HepG2 (cell line): ENCODE results near the gene CCL24. TPM values are rescaled to one million over a fixed set of nuclear protein-coding genes. Genes with fewer than 3 reads are reported as not detected.

Experiments used
- ATAC-seq: fragments of 200-7000 bp; cut with Tn5 transposase; 3 replicates; pipeline ENCODE4 v1.9.1; 2020; ENCODE audit warnings: mild to moderate bottlenecking, moderate library complexity
- BruUV-seq: library from RNA; stranded (reverse); fragments of 400-500 nt; replicated peaks from 2 replicates; lab custom pipeline; 2021; lab: Mats Ljungman, UMichigan
- CTCF ChIA-PET: fragments of 300-600 bp; formaldehyde crosslinking; extraction: SDS; loops from one replicate; lab custom pipeline; 2021; ENCODE audit warnings: low total read pairs, inconsistent platforms, low intra/inter-chr PET ratio; lab: Yijun Ruan, JAX
- POLR2A ChIA-PET: fragments of 350-600 bp; sonication (Branson Sonifier 250); formaldehyde crosslinking; loops from one replicate; lab custom pipeline; 2020; ENCODE audit warnings: antibody characterized with exemption, inconsistent platforms; lab: Yijun Ruan, JAX
- DNase-seq: peaks from one replicate; pipeline ENCODE4 v3.0.0-alpha.2; 2015; ENCODE audit warnings: low spot score
- FAIRE-seq: peaks from 3 replicates; lab custom pipeline; 2011; peaks lifted over from hg19 to GRCh38; lab: Jason Lieb, UNC
- H2AFZ ChIP-seq: one replicate; pipeline ENCODE4 v1.6.1; 2011; ENCODE audit warnings: low read length, inconsistent platforms
- H3K27ac ChIP-seq: fragments of 300-600 bp; 3 replicates; pipeline ENCODE4 v1.8.0; 2011; ENCODE audit warnings: mixed run types, mild to moderate bottlenecking, mixed read lengths, low read length, inconsistent platforms; ENCODE audit not compliant: insufficient read depth; ENCODE audit errors: extremely low read length
- H3K27me3 ChIP-seq, 2 experiments: fragments of 200-600 bp in 1 of 2; 2 replicates in 1 of 2; 3 replicates in 1 of 2; pipeline versions ENCODE4 v1.6.0 to v1.8.0; 2011; ENCODE audit warnings: low read length in 2 of 2, mild to moderate bottlenecking in 2 of 2, moderate library complexity in 2 of 2, inconsistent platforms in 1 of 2; ENCODE audit not compliant: insufficient read depth in 2 of 2, control insufficient read depth in 1 of 2
- H3K36me3 ChIP-seq, 2 experiments: fragments of 200-600 bp in 1 of 2; replicated peaks in 1 of 2; 2 replicates in 1 of 2; 3 replicates in 1 of 2; pipeline versions ENCODE4 v1.5.1 to v1.8.0; 2011; ENCODE audit warnings: low read length in 2 of 2, inconsistent platforms in 1 of 2; ENCODE audit not compliant: insufficient read depth in 2 of 2, control insufficient read depth in 1 of 2
- H3K4me1 ChIP-seq: 2 replicates; pipeline ENCODE4 v1.5.1; 2012; ENCODE audit warnings: low read length, inconsistent platforms; ENCODE audit not compliant: insufficient read depth
- H3K4me2 ChIP-seq: 2 replicates; pipeline ENCODE4 v1.6.0; 2011; ENCODE audit warnings: low read depth, low read length, inconsistent platforms
- H3K4me3 ChIP-seq, 3 experiments: fragments of 200-600 bp in 1 of 3; sonication (generic), shearing (Covaris generic) in 1 of 3; replicated peaks in 1 of 3; 2 replicates each; pipeline ENCODE4 v1.5.1; 2011 to 2016; ENCODE audit warnings: low read length in 3 of 3, inconsistent platforms in 2 of 3, low read depth in 2 of 3, mild to moderate bottlenecking in 2 of 3, control low read depth in 1 of 3, mixed read lengths in 1 of 3; ENCODE audit not compliant: insufficient read depth in 1 of 3
- H3K79me2 ChIP-seq: one replicate; pipeline ENCODE4 v1.6.1; 2011; ENCODE audit warnings: low read length, inconsistent platforms; ENCODE audit not compliant: insufficient read depth
- H3K9ac ChIP-seq: 2 replicates; pipeline ENCODE4 v1.6.0; 2011; ENCODE audit warnings: mild to moderate bottlenecking, low read depth, low read length, inconsistent platforms; ENCODE audit not compliant: insufficient read depth
- H3K9me3 ChIP-seq: 2 replicates; pipeline ENCODE4 v1.5.1; 2012; ENCODE audit warnings: mild to moderate bottlenecking, low read length
- H4K20me1 ChIP-seq: 2 replicates; pipeline ENCODE4 v1.6.0; 2011; ENCODE audit warnings: inconsistent platforms, mild to moderate bottlenecking, low read length, moderate library complexity; ENCODE audit not compliant: insufficient read depth
- BHLHE40 ChIP-seq: IDR thresholded peaks from 2 replicates; pipeline ENCODE4 v1.6.1; 2011; ENCODE audit warnings: low read length, improper control_type of control experiment
- DNMT1 ChIP-seq: sonication (generic); formaldehyde crosslinking; IDR thresholded peaks from 2 replicates; pipeline ENCODE4 v1.5.1; 2020; ENCODE audit warnings: mild to moderate bottlenecking, missing genetic modification reagents
- DNMT3B ChIP-seq: conservative IDR thresholded peaks from 2 replicates; pipeline ENCODE4 v1.6.1; 2016; ENCODE audit warnings: missing biosample characterization, control low read depth
- FOXM1 ChIP-seq: sonication (generic); formaldehyde crosslinking; IDR thresholded peaks from 2 replicates; pipeline ENCODE4 v1.5.0; 2020; ENCODE audit warnings: missing genetic modification reagents
- HBP1 ChIP-seq: IDR thresholded peaks from 2 replicates; pipeline ENCODE4 v1.6.1; 2016; ENCODE audit warnings: low read depth, control low read depth
- MTA1 ChIP-seq: sonication (generic); formaldehyde crosslinking; IDR thresholded peaks from 2 replicates; pipeline ENCODE4 v1.4.0; 2020; ENCODE audit warnings: missing genetic modification reagents, mild to moderate bottlenecking, borderline replicate concordance
- RAD21 ChIP-seq: fragments of 450-650 bp; formaldehyde crosslinking; IDR thresholded peaks from 2 replicates; pipeline ENCODE4 v1.5.0; 2020; ENCODE audit warnings: mild to moderate bottlenecking
- RFX3 ChIP-seq: IDR thresholded peaks from 2 replicates; pipeline ENCODE4 v1.6.1; 2016; ENCODE audit warnings: missing biosample characterization, missing genetic modification reagents
- SIX4 ChIP-seq: sonication (generic); formaldehyde crosslinking; IDR thresholded peaks from 2 replicates; pipeline ENCODE4 v1.4.0; 2020; ENCODE audit warnings: missing genetic modification reagents
- STAG1 ChIP-seq: sonication (generic); formaldehyde crosslinking; IDR thresholded peaks from 2 replicates; pipeline ENCODE4 v1.4.0; 2020; ENCODE audit warnings: missing genetic modification reagents
- TBL1XR1 ChIP-seq: fragments of 150-350 bp; IDR thresholded peaks from 2 replicates; pipeline ENCODE4 v1.6.1; 2014; ENCODE audit warnings: borderline replicate concordance, low read length; ENCODE audit not compliant: partially characterized antibody
- TEAD3 ChIP-seq: optimal IDR thresholded peaks from 2 replicates; pipeline ENCODE3; 2016; ENCODE audit warnings: borderline replicate concordance
- ZMAT5 ChIP-seq: sonication (generic); formaldehyde crosslinking; IDR thresholded peaks from 2 replicates; pipeline ENCODE4 v1.5.0; 2020; ENCODE audit warnings: mild to moderate bottlenecking, low read depth, missing genetic modification reagents, borderline replicate concordance
- ZNF761 ChIP-seq: sonication (generic); formaldehyde crosslinking; conservative IDR thresholded peaks from 2 replicates; pipeline ENCODE4 v1.4.0; 2020; ENCODE audit warnings: mild to moderate bottlenecking, missing genetic modification reagents
- ZNF782 ChIP-seq: sonication (generic); formaldehyde crosslinking; IDR thresholded peaks from 2 replicates; pipeline ENCODE4 v1.4.0; 2020; ENCODE audit warnings: missing genetic modification reagents, mild to moderate bottlenecking, borderline replicate concordance
- WGBS: methylation state at CpG from one replicate; pipeline ENCODE4 v1.1.6; 2017; ENCODE audit warnings: low lambda C conversion rate; 5-methylcytosine and 5-hydroxymethylcytosine counted together
- in situ Hi-C: cut with HindIII; loops from 2 replicates; pipeline ENCODE4 v1.10.0; 2017; ENCODE audit warnings: low pct_unique_long_range_greater_than_20kb; ENCODE audit not compliant: extremely low pct_ligation_motif_present
- intact Hi-C: fragments of 100-400 bp; cut with micrococcal nuclease; formaldehyde crosslinking; loops from one replicate; pipeline ENCODE4 v1.10.0; 2022; ENCODE audit not compliant: unreplicated experiment
- polyA plus RNA-seq, 8 experiments: library from polyadenylated mRNA; depleted of rRNA in 3 of 8; stranded (reverse) in 7 of 8; unstranded in 1 of 8; fragments of >200 nt; fragmentation: Illumina TruSeq in 4 of 8; extraction: Trizol in 4 of 8; gene quantifications; 2 replicates each; pipeline versions ENCODE4 v1.2.1 to v1.2.3, GENCODE V29; 2011 to 2016; ENCODE audit warnings: low read depth in 4 of 8, missing spikeins in 1 of 8, mixed read lengths in 1 of 8; ENCODE audit not compliant: insufficient read depth in 1 of 8
- total RNA-seq, 5 experiments: library from RNA; depleted of rRNA; stranded (reverse); fragments of >200 nt; fragmentation: Illumina TruSeq; extraction: Trizol; gene quantifications; 2 replicates each; pipeline ENCODE4 v1.2.3, GENCODE V29; 2016; ENCODE audit warnings: low read depth in 1 of 5
- TF ChIP-seq, protein P1 (sequence below): sonication (generic); formaldehyde crosslinking; IDR thresholded peaks from 2 replicates; pipeline ENCODE4 v1.5.0; 2020; ENCODE audit warnings: mild to moderate bottlenecking, missing genetic modification reagents, moderate library complexity

CCL24 gene
- total and polyA plus RNA-seq, 2 of the 13 experiments (the other 11 are each of a cell fraction or from before 2014, with no cell fraction given) = not detected

DNA sequence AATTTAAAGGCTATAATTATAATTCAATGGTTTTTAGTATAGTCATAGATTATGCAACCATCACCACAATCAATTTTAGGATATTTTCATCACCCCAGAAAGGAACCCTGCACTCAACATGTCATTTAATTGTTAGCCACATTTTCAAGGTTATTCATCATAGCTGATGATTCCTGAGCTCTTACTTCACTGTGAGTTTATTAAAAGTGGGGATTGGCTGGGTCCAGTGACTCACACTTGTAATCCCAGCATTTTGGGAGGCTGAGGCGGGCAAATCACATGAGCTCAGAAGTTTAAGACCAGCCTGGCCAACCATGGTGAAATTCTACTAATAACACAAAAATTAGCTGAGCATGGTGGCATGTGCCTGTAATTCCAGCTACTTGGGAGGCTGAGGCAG lies 42.4 kb downstream of the CCL24 start:
- CTCF ChIA-PET = no interaction called here
- in situ Hi-C loops = no loop called here

GRCh38 chr7:75762350-75762917 lies 51.2 kb downstream of the CCL24 start:
- Histone ChIP-seq H3K36me3 (no peaks in the 10 kb centered on the region), H2AFZ (no peak overlapping the region), H3K27ac (no peak overlapping the region), H3K9ac (no peak overlapping the region), H3K9me3 (no peaks in the 10 kb centered on the region), H3K79me2 (no peaks in the 10 kb centered on the region), H4K20me1 (no peaks in the 10 kb centered on the region), H3K4me1 (no peaks in the 10 kb centered on the region), H3K27me3 (no peaks in the 10 kb centered on the region), H3K4me2 (no peak overlapping the region), H3K4me3 (no peak overlapping the region)
- 4% methylated on average over 2 of the region's 2 CpGs for WGBS
- ChIA-PET POLR2A (interaction anchor here (0.8 to 1.0 kb wide), 2 partner anchors 22 to 23 kb away, joined by 3 read pairs; no protein-coding TSS in a partner anchor), CTCF (interaction anchor here (1.7 to 2.2 kb wide), 2 partner anchors 112 to 147 kb away, joined by 7 to 8 read pairs; no protein-coding TSS in a partner anchor)
- in situ Hi-C loops (no loop called here), intact Hi-C loops (loop anchor here (5.0 kb wide), 1 partner anchor 145 kb away; no protein-coding TSS in a partner anchor)
- BruUV-seq = no TSS peak
- DNase-seq (peak; percentile 59), FAIRE-seq (peak; percentile 84), ATAC-seq (peak; percentile 94)
- TF ChIP-seq, protein P1, sequence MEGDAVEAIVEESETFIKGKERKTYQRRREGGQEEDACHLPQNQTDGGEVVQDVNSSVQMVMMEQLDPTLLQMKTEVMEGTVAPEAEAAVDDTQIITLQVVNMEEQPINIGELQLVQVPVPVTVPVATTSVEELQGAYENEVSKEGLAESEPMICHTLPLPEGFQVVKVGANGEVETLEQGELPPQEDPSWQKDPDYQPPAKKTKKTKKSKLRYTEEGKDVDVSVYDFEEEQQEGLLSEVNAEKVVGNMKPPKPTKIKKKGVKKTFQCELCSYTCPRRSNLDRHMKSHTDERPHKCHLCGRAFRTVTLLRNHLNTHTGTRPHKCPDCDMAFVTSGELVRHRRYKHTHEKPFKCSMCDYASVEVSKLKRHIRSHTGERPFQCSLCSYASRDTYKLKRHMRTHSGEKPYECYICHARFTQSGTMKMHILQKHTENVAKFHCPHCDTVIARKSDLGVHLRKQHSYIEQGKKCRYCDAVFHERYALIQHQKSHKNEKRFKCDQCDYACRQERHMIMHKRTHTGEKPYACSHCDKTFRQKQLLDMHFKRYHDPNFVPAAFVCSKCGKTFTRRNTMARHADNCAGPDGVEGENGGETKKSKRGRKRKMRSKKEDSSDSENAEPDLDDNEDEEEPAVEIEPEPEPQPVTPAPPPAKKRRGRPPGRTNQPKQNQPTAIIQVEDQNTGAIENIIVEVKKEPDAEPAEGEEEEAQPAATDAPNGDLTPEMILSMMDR (CRISPR knock-in tag) = peak; percentile 79
- TF ChIP-seq TEAD3 (CRISPR knock-in tag) (peak; percentile 26), ZNF761 (CRISPR knock-in tag) (no peak), HBP1 (CRISPR knock-in tag) (no peak), STAG1 (peak; percentile 91), RFX3 (CRISPR knock-in tag) (no peak), FOXM1 (CRISPR knock-in tag) (no peak), DNMT3B (CRISPR knock-in tag) (no peak), ZNF782 (CRISPR knock-in tag) (no peak), RAD21 (peak; percentile 82), TBL1XR1 (no peak), ZMAT5 (CRISPR knock-in tag) (no peak), SIX4 (CRISPR knock-in tag) (no peak), DNMT1 (CRISPR knock-in tag) (no peak), MTA1 (CRISPR knock-in tag) (no peak)

More for the DNA sequence above, 42.4 kb downstream of the CCL24 start:
- intact Hi-C loops = no loop called here
- no peak for TF ChIP-seq BHLHE40
- DNase-seq = no peak
- H4K20me1 ChIP-seq = no peaks in the 10 kb centered on the region
- WGBS = 69% methylated on average over 1 of the region's 1 CpG
- POLR2A ChIA-PET = no interaction called here
- no peaks in the 10 kb centered on the region for H3K36me3 ChIP-seq
- no peaks in the 10 kb centered on the region for H3K79me2 ChIP-seq
- peaks cover 20% of the 10 kb centered on the region for H3K4me1 ChIP-seq
- H3K27me3 ChIP-seq = peaks cover 0 to 3% of the 10 kb centered on the region in 2 experiments; a peak in 1 of 5 replicates
- ATAC-seq = no peak
- H3K4me3 ChIP-seq = no peak overlapping the region
- no peak overlapping the region for H3K4me2 ChIP-seq
- H2AFZ ChIP-seq = no peak overlapping the region
- no peak overlapping the region for H3K27ac ChIP-seq
- BruUV-seq = no TSS peak
- H3K9ac ChIP-seq = no peak overlapping the region
- no peaks in the 10 kb centered on the region for H3K9me3 ChIP-seq
- no peak for FAIRE-seq
